GM18951 (cell line): ENCODE results near the gene HSDL2.
"Not testable (repeated sequence)": the region's sequence is repeated elsewhere in the genome, so short reads cannot be mapped to it uniquely, and the experiment has no call there.

Experiments
- POLR2A ChIP-seq: IDR thresholded peaks from 4 replicates; pipeline ENCODE4 v1.6.1; 2011; ENCODE audit warnings: mild to moderate bottlenecking; ENCODE audit not compliant: insufficient read length, insufficient read depth; ENCODE audit errors: extremely low read depth
- in situ Hi-C: fragments of 300-500 bp; cut with MboI; formaldehyde crosslinking; loops from one replicate; pipeline ENCODE4 v1.12.0; 2022; ENCODE audit warnings: low sequenced_read_pairs, mixed read lengths, inconsistent platforms; ENCODE audit not compliant: unreplicated experiment

HSDL2 gene

DNA sequence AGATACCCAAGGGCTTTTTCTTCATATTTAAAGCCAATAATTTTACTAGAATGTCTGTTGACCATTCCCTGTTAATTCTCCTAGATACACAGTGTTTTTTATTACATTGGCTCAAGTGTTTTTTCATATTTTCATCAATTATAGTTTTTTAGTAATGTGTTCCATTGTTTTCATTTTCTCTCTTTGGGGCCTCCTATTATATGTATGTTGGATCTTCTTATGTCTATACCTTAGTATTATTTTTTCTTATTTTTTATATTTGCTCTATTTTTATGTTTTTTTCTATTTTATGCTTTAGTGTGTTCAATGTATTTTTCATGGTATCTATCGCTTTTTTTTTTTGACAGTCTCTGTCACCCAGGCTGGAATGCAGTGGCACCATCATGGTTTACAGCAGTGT lies 114.2 kb downstream of the HSDL2 start:
- in situ Hi-C loops: no loop called here
- no peak for TF ChIP-seq POLR2A

DNA sequence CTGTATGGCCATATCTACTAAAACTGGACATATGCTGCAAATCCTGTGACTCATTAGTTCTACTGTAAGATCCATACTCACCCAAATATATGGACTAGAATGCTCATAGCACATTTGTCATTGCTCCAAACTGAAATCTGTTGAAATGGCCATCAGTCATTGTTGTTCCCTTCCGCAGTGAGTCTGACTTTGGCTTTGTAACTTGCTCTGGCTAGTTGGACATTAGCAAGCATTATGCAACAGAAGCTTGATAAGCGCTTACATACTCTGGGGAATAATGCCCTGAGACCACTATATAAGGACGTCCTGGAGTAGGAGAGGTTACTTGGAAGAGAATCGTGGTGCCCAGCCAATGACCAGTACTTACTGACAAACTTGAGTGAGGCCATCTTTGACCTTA lies 115.7 kb downstream of the HSDL2 start:
- TF ChIP-seq POLR2A: no peak
- in situ Hi-C loops: no loop called here

DNA sequence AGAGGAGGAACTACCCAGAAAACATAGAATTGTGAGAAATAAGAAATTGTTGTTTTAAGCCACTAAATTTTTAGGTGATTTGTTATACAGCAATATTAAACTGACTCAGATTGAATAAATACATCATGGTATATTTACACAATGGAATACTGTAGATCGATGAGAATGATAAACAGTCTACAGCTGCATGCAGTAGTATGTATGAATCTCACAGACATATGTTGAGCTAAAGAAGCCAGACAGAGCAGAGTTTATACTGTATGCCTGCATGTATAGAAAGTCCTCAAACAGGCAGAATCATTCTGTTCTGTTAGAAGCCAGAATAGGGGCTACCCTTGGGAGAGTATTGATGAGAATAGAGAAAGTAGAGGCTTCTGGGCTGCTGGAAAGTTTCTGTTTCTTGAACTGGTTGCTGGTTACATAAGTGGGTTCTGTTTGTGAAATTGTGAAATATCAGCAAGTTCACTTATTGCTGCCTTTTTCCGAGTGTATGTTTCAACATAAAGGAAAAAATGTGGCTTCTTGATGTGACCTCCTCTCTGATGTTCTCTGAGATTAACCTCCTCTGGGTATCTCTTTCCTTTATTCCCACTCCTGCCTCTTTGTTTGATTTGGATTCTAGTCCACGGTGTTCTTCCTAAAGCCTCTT lies 116.3 kb downstream of the HSDL2 start:
- TF ChIP-seq POLR2A: no peak
- in situ Hi-C loops: no loop called here

DNA sequence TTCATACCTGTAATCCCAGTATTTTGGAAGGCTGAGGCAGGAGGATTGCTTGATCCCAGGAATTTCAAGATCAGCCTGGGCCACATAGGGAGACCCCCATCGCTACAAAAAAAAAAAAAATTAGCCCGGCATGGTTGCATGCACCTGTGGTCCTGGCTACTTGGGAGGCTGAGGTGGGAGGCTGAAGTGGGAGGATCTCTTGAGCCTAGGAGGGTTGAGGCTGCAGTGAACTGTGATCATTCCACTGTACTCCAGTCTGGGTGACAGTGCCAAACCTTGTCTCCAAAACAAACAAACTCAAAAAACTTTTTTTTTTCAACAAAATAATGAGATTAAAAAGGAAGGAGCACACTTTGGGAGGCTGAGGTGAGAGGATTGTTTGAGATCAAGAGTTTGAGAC lies 120.9 kb downstream of the HSDL2 start:
- in situ Hi-C loops: no loop called here
- no peak for TF ChIP-seq POLR2A

DNA sequence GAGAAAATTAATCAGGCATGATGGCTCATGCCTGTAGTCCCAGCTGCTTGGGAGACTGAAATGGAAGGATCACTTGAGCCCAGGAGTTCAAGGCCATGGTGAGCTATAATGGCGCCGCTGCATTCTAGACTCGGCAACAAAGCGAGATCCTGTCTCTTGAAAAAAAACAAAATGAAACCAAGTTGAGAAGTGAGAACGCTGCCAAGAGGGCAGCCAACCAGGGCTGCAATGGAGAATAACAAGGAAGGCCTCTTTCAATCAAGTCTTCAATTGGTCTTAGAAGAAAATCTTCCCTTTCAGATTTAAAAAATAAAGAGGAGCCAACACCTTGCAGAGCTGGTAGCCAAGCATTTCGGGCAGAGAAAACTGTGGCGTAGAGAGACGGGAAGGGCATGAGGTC lies 121.4 kb downstream of the HSDL2 start:
- no peak for TF ChIP-seq POLR2A
- in situ Hi-C loops: no loop called here

DNA sequence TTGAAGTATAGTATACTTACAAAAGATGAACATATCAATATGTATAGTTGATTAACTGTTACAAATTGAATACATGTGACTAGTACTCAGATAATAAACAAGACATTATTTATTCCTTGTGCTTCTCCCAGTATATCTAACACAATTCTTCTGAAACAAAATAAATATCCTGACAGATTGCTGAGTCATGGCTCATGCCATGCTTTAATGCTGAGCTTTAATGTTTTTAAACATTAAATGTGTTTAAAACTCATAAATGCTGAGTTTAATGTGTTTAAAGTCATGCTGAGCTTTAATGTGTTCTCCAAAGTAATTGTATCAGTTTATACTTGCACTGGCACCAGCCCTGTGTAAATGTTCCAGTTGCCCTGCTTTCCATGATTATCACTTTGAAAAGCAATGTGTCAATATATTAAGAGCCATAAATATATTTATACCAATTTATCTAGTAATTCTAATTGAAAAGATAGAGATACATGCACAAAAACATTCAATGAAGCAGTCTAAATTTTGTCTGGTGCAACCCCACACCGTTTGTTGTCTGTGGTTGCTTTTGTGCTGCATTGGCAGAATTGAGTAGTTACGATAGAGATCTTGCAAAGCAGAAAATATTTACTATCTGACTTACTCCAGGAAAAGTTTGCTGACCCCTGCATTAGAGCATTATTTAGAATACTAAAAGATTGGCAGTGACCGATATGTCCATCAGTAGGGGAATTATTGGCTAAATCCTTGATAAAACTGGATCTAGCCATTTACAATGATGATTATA lies 122.5 kb downstream of the HSDL2 start:
- no peak for TF ChIP-seq POLR2A
- in situ Hi-C loops: no loop called here

DNA sequence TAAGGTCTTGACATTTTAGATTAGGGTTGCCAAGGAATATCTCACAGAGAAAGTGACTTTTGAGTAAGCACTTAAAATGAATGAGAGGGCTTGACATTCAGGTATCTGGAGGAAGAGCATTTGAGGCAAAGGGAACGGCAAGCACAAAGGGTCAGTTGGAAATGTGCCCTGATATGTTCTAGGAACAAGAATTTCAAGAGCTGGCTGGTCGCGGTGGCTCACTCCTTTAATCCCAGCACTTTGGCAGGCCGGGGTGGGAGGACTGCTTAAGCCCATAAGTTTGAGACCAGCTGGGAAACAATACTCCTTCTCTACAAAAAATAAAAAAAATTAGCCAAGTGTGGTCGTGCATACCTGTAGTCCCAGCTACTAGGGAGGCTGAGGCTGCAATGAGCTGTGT lies 123.3 kb downstream of the HSDL2 start:
- in situ Hi-C loops: no loop called here
- TF ChIP-seq POLR2A: no peak

DNA sequence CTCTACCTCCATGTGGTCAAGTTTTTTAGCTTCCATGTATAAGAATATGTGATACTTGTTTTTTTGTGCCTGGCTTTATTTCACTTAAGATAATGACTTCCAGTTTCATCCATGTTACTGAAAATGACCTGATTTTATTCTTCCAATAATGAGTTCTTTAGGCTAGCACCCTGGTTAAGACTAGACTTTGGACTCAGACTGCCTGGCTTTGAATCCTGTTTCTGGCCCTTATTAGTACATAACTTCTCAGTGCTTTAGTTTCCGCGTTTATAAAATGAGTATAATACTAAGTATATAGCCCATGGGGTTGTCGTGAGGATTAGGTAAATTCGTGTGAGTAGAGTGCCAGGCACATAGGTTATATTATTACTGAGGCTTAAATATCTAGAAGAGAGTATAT lies 125.2 kb downstream of the HSDL2 start:
- in situ Hi-C loops: no loop called here
- TF ChIP-seq POLR2A: no peak

DNA sequence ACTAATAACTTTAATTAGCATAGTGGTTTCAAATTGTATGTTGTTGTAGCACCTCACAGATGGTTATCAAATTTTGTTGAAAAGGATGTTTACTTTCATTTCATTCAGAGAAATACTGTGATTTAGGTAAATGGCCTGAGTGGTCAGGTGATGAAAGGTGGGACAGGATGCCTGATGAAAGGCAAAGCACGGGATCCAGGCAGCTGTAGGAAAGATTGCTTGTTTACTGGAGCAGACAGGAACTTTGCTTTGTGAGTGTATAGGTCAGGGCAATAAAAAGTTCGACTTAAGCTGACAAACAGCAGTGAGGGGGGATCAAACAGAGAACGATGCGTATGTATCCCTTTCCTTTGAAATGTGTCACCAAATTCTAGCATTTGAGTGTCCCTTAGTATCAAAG lies 125.7 kb downstream of the HSDL2 start:
- TF ChIP-seq POLR2A: no peak
- in situ Hi-C loops: no loop called here

DNA sequence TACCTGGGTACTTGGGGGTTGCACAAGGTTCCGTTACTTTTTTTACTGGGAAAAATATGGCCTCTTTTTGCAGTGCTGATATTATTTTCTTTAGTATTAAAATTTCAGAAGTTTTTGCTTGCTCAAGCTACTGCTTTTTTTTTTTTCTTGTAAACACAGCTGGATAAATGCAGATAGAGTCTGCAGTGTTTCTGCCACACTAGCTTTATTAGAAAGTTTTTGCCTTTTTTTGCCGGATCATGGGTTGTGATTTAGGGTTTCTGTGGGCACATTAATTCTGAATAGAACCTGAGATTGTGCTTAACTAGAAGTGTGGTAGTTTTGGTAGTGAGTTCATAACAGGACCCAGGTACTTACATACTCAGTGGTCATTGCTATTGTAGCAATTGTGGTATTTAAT lies 126.7 kb downstream of the HSDL2 start:
- in situ Hi-C loops: no loop called here
- TF ChIP-seq POLR2A: no peak

DNA sequence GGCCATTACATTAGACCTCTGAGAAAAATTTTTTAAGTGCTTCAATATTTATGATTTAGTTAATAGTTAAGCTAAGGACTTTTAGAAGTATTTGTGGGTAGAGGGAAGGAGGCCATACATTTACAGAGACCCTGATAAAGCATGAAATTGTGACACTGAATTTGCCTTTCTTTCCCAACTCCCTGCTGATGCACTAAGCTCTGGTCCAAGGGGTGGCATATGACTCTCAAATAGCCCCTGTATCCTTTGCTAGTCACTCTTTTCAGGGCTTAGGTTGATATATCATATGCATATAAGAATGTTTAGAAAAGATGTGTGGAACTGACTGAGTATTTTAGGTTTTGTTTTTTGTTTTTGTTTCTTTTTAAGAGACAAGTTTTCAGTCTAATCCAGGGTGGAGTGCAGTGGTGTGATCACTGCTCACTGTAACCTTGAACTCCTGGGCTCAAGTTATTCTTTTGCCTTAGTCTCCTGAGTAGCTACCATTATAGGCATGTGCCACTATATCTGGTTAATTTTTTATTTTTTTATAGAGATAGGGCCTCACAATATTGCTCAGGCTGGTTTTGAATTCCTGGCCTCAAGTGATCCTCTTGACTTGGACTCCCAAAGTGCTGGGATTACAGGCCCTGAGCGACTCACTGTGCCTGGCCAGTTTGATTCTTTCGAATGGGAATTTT lies 127.2 kb downstream of the HSDL2 start:
- no peak for TF ChIP-seq POLR2A
- in situ Hi-C loops: no loop called here

DNA sequence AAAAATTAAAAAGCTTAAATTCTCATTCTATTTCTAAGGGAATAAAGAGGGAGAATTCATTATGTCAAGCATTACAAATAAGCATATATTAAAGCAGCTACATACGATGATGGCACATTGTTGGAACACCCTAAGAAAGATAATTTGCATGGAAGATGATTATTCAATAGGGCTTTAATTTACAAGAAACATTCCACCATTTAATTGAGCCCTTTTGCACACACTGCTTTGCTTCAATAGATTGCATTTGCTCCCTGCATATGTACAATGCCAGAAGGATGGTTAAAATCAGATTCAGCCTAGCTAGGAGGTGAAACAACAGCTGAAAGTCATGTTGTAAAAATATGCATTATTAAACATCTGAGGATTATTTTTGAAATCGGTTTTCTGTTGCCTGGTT lies 128.5 kb downstream of the HSDL2 start:
- in situ Hi-C loops: no loop called here

DNA sequence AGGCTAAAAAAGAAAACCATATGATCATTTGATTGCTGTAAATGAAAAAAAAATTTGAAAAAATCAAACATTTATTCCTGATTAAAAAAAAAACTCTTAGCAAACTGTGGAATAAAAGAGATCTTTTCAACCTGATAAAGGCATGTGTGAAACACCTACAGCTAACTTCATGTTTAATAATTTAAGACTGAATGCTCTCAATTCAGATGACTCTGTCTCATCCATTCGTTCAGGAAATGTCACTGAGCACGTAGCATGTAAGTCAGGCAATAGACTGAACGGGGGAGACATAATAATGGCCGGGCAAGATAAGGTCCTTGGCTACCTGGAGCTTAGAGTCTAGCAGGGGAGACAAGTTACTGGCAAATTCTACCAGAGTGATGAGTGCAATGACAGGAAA lies 132.5 kb downstream of the HSDL2 start:
- in situ Hi-C loops: not testable (repeated sequence)

More for the DNA sequence above, 128.5 kb downstream of the HSDL2 start:
- no peak for TF ChIP-seq POLR2A

DNA sequence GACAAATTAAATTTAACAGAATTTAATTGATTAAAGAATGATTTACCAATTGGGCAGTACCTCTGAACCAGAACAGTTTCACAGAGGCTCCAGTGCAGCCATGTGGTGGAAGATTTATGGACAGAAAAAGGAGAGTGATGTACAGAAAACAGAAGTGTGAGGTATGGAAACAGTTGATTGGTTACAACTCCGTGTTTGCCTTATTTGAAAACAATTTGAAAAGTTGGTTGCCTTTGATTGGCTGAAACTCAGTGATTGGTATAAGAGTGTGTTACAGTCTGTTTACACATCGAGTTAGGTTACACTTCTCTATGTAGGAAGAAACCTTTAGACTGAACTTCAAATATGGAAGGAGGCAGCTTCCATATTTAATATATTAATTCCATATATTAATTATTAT lies 136.9 kb downstream of the HSDL2 start:
- TF ChIP-seq POLR2A: no peak
- in situ Hi-C loops: no loop called here
